Esophagus squamous epithelium (tissue), 5 donors: Measurements from ENCODE around the gene TLK2. TPM values are rescaled to one million over a fixed set of nuclear protein-coding genes. Genes with fewer than 3 reads are reported as not detected.

ENCODE experiments used
- DNase-seq: peaks from one replicate; lab custom pipeline; 2025; lab: John Stamatoyannopoulos, UW
- H3K27ac ChIP-seq, 4 donors: fragments of 200-600 bp; sonication (generic); one replicate each; pipeline ENCODE4 v1.5.1; 2016 to 2019; ENCODE audit warnings: mild to moderate bottlenecking in 1 of 4
- H3K27me3 ChIP-seq, 4 donors: fragments of 200-600 bp; sonication (generic); 1 replicate in 3 of 4; 2 replicates in 1 of 4; pipeline versions ENCODE4 v1.5.1 to v1.6.0; 2017 to 2021; ENCODE audit warnings: antibody characterized with exemption in 1 of 4
- H3K36me3 ChIP-seq, 3 donors: fragments of 200-600 bp; sonication (generic); one replicate each; pipeline ENCODE4 v1.5.1; 2016 to 2019
- H3K4me1 ChIP-seq, 3 donors: fragments of 200-600 bp; sonication (generic); one replicate each; pipeline ENCODE4 v1.5.1; 2017 to 2019
- H3K4me3 ChIP-seq, 4 donors: fragments of 200-600 bp; sonication (generic); 1 replicate in 3 of 4; 2 replicates in 1 of 4; pipeline ENCODE4 v1.5.1; 2016 to 2019; ENCODE audit warnings: mild to moderate bottlenecking in 2 of 4, moderate library complexity in 1 of 4
- H3K9me3 ChIP-seq, 3 donors: fragments of 200-600 bp; sonication (generic); one replicate each; pipeline ENCODE4 v1.5.1; 2016 to 2019
- POLR2A ChIP-seq, 4 donors: fragments of 450-650 bp; IDR thresholded peaks; one replicate each; pipeline ENCODE4 v1.6.1; 2017; ENCODE audit warnings: antibody characterized with exemption in 4 of 4, mild to moderate bottlenecking in 4 of 4, moderate library complexity in 3 of 4
- WGBS, 2 donors: methylation state at CpG; one replicate each; pipeline ENCODE4 v1.1.5; 2018; 5-methylcytosine and 5-hydroxymethylcytosine counted together
- intact Hi-C: fragments of 100-400 bp; cut with DNase I; formaldehyde crosslinking; loops from one replicate; pipeline ENCODE4 v1.15.0; 2022
- total RNA-seq, 4 donors: library from RNA; depleted of rRNA; stranded (reverse); fragments of >200 nt; gene quantifications; one replicate each; pipeline ENCODE4 v1.1.0, GENCODE V29; 2016
- TF ChIP-seq, protein P1 (sequence below), 6 experiments: fragments of 450-650 bp in 4 of 6; fragments of 200-600 bp in 2 of 6; sonication (generic) in 2 of 6; IDR thresholded peaks; one replicate each; pipeline ENCODE4 v1.5.1; 2016 to 2019; ENCODE audit warnings: antibody characterized with exemption in 6 of 6, mild to moderate bottlenecking in 4 of 6, moderate library complexity in 4 of 6
- donor health status: DM: yes; HTN: yes; CAD: no.

TLK2 gene
- total RNA-seq, 4 donors from 2014 or later: 13.2 to 35.5 (median 28.0) TPM

DNA sequence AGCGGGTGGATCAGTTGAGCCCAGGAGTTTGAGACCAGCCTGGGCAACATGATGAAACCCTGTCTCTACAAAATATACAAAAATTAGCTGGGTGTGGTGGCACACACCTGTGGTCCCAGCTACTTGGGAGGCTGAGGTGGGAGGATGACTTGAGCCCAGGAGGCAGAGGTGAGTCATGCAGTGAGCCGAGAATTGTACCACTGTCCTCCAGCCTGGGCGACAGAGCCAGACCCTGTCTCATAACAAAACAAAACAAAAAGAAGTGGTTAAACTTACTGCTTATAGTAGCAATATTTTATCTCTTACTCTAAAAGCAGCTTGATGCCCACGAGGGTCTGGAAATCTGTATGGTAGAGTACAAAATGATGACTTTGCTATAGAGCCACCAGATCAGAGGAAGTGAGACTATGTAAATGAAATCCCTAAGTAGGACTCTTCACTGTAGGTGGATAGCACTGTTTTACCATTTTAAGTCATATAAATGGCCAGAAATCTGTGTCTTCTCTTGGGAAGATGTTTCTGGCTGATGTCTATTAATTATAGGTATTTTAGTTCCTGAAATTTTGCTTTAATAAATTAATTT is 88.5 kb downstream of the TLK2 start:
- Histone ChIP-seq H3K27ac (no peak overlapping the region), H3K27me3 (no peaks in the 10 kb centered on the region), H3K9me3 (no peaks in the 10 kb centered on the region), H3K36me3 (peaks cover 0 to 91% (median 8%) of the 10 kb centered on the region in 3 donors), H3K4me3 (no peak overlapping the region), H3K4me1 (no peaks in the 10 kb centered on the region)
- WGBS, 2 donors: 77 to 83% methylated on average over 4 of the region's 4 CpGs
- TF ChIP-seq, protein P1, sequence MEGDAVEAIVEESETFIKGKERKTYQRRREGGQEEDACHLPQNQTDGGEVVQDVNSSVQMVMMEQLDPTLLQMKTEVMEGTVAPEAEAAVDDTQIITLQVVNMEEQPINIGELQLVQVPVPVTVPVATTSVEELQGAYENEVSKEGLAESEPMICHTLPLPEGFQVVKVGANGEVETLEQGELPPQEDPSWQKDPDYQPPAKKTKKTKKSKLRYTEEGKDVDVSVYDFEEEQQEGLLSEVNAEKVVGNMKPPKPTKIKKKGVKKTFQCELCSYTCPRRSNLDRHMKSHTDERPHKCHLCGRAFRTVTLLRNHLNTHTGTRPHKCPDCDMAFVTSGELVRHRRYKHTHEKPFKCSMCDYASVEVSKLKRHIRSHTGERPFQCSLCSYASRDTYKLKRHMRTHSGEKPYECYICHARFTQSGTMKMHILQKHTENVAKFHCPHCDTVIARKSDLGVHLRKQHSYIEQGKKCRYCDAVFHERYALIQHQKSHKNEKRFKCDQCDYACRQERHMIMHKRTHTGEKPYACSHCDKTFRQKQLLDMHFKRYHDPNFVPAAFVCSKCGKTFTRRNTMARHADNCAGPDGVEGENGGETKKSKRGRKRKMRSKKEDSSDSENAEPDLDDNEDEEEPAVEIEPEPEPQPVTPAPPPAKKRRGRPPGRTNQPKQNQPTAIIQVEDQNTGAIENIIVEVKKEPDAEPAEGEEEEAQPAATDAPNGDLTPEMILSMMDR (IDR thresholded peaks at IDR 0.05): no peak
- TF ChIP-seq POLR2A (IDR thresholded peaks at IDR 0.05): no peak
- DNase-seq: no peak
- intact Hi-C loops: no loop called here

DNA sequence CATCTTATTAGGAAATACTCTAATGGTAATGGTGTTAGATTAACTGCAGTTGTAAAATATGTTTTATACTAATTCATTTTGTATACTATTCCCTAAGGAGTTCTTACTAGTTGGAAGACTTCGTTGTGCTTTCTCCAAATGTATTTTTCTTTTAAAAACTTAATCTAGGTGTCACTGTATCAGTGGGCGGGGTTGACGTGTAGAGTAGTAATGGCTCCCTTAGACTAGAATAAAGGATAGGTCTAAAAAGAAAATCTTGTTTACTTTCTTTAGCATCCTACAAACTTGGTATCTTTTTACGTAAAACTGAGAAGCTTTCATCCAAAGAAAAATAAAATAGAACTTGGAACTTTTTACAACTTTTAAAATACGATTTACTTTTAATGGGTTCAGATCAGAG is 93.9 kb downstream of the TLK2 start:
- Histone ChIP-seq H3K27me3 (no peaks in the 10 kb centered on the region), H3K27ac (no peak overlapping the region), H3K9me3 (no peaks in the 10 kb centered on the region), H3K36me3 (peaks cover 0 to 87% (median 3%) of the 10 kb centered on the region in 3 donors), H3K4me3 (no peak overlapping the region), H3K4me1 (no peaks in the 10 kb centered on the region)
- intact Hi-C loops: no loop called here
- 67 to 77% methylated on average over 5 of the region's 5 CpGs for WGBS, 2 donors
- DNase-seq: no peak
- TF ChIP-seq, protein P1 (IDR thresholded peaks at IDR 0.05): no peak
- TF ChIP-seq POLR2A (IDR thresholded peaks at IDR 0.05): no peak

DNA sequence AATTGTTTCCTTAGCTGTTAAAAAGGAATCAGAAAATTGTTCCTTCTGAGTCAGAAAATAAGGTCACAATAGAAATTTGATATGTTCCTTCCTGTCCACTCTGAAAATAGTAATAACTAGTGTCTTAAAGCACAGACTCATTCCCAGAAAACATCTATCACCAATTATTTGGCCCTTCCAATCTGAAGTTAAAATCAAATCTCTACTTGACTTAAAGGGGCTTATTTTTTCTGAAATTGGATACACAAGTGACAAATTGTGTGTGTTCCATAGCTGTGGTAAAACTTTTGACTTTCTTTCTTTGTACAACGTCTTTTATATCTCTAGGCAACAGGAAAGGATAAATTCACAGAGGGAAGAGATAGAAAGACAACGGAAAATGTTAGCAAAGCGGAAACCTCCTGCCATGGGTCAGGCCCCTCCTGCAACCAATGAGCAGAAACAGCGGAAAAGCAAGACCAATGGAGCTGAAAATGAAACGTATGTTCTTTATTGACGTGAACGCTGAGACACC is 94.3 kb downstream of the TLK2 start:
- no peak for TF ChIP-seq POLR2A (IDR thresholded peaks at IDR 0.05)
- TF ChIP-seq, protein P1 (IDR thresholded peaks at IDR 0.05): no peak
- WGBS, 2 donors: 78% methylated on average over 7 of the region's 7 CpGs
- Histone ChIP-seq H3K27ac (peak overlapping the region in 2 of 4 donors; percentile 8 to 11), H3K9me3 (no peaks in the 10 kb centered on the region), H3K27me3 (no peaks in the 10 kb centered on the region), H3K36me3 (peaks cover 0 to 91% (median 5%) of the 10 kb centered on the region in 3 donors), H3K4me1 (no peaks in the 10 kb centered on the region), H3K4me3 (no peak overlapping the region)
- intact Hi-C loops: no loop called here
- DNase-seq: no peak

DNA sequence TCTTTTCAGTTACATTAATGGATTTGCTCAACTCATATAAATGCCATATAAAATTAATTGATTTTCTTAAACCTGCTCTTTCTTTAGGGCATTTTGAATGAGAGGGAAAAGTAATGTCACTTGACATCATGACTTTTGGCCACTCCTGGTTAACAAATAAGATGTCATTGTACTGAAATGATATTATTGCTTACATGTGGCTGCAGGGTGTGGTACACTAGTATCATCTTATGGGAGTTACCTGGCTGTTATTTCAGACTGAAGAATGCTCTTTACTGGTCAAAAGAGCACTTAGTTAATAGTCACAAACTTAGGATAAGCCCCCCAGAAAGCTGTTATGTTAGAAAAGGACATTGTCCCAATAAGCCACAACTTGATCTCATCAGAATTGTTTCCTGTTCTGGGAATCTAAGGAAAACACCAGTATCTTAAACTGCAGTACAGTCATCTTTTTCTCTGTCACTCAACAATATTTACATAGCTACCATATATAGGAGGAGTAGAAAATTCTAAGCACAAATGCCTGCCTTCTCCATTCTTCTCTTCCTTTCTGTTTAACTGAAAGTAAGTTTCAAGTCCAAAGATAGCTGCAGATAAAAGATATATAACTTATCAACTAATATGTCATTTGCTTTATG is 95.0 kb downstream of the TLK2 start:
- Histone ChIP-seq H3K27me3 (no peaks in the 10 kb centered on the region), H3K9me3 (no peaks in the 10 kb centered on the region), H3K4me3 (no peak overlapping the region), H3K36me3 (peaks cover 0 to 96% (median 5%) of the 10 kb centered on the region in 3 donors), H3K27ac (peak overlapping the region in 2 of 4 donors; percentile 8 to 11), H3K4me1 (no peaks in the 10 kb centered on the region)
- no peak for DNase-seq
- TF ChIP-seq, protein P1 (IDR thresholded peaks at IDR 0.05): no peak
- no peak for TF ChIP-seq POLR2A (IDR thresholded peaks at IDR 0.05)
- intact Hi-C loops: no loop called here

DNA sequence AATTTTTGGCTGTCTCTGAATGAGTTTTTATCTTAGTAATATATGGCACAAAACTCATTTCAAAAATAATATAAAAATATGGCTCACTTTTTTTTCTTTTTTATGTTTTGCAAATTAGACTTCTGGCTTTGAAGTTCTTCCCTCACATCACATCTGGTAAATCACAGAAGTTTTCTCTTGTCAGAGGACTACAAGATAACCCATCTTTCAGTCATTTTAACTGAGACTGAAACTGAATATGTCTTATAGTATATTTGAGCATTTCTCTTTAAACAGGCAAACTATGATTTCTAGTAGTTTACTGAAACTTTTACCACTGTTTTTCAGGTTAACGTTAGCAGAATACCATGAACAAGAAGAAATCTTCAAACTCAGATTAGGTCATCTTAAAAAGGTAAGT is 97.8 kb downstream of the TLK2 start:
- H3K9me3 ChIP-seq: no peaks in the 10 kb centered on the region
- 86 to 100% methylated on average over 1 of the region's 1 CpG for WGBS, 2 donors
- no peak overlapping the region for H3K27ac ChIP-seq
- no peaks in the 10 kb centered on the region for H3K27me3 ChIP-seq
- TF ChIP-seq, protein P1 (IDR thresholded peaks at IDR 0.05): no peak
- no peak for TF ChIP-seq POLR2A (IDR thresholded peaks at IDR 0.05)
- DNase-seq: no peak
- intact Hi-C loops: no loop called here
- H3K4me3 ChIP-seq: no peak overlapping the region
- peaks cover 0 to 95% (median 5%) of the 10 kb centered on the region in 3 donors for H3K36me3 ChIP-seq
- H3K4me1 ChIP-seq: no peaks in the 10 kb centered on the region
